IMR-90 (cell line): ENCODE data around the gene WDR48. TPM values are rescaled to one million over a fixed set of nuclear protein-coding genes. Genes with fewer than 3 reads are reported as not detected.

Experiments used
- ATAC-seq: fragments of 200-7000 bp; cut with Tn5 transposase; 2 replicates; pipeline ENCODE4 v1.9.1; 2020; ENCODE audit warnings: low read depth, mild to moderate bottlenecking, moderate library complexity
- BruUV-seq: library from RNA; stranded (reverse); fragments of 400-500 nt; replicated peaks from 2 replicates; lab custom pipeline; 2021; lab: Mats Ljungman, UMichigan
- CTCF ChIA-PET: fragments of 300-600 bp; formaldehyde crosslinking; extraction: SDS; loops from one replicate; lab custom pipeline; 2021; ENCODE audit warnings: antibody characterized with exemption; lab: Yijun Ruan, JAX
- POLR2A ChIA-PET: fragments of 300-600 bp; sonication (Branson Sonifier 250); formaldehyde crosslinking; loops from one replicate; lab custom pipeline; 2022; ENCODE audit warnings: antibody characterized with exemption; ENCODE audit not compliant: unreplicated experiment; lab: Charles Lee
- DNase-seq: peaks from one replicate; pipeline ENCODE4 v3.0.0; 2013
- H2AFZ ChIP-seq: replicated peaks from 2 replicates; pipeline ENCODE3; 2013; ENCODE audit warnings: low read length, mild to moderate bottlenecking; ENCODE audit not compliant: poor library complexity
- H2AK5ac ChIP-seq: 2 replicates; pipeline ENCODE4 v1.6.1; 2013; ENCODE audit warnings: low read depth, low read length, inconsistent platforms
- H2AK9ac ChIP-seq: replicated peaks from 2 replicates; pipeline ENCODE3; 2013; ENCODE audit warnings: mild to moderate bottlenecking, low read depth, low read length, moderate library complexity; ENCODE audit not compliant: poor library complexity
- H2BK120ac ChIP-seq: 2 replicates; pipeline ENCODE4 v1.6.1; 2013; ENCODE audit warnings: low read depth, low read length, inconsistent platforms
- H2BK15ac ChIP-seq: 3 replicates; pipeline ENCODE4 v1.6.1; 2013; ENCODE audit warnings: low read depth, low read length, inconsistent platforms
- H2BK20ac ChIP-seq: 2 replicates; pipeline ENCODE4 v1.6.1; 2013; ENCODE audit warnings: low read depth, mild to moderate bottlenecking, inconsistent platforms, low read length, moderate library complexity
- H2BK5ac ChIP-seq: 2 replicates; pipeline ENCODE4 v1.6.1; 2013; ENCODE audit warnings: mild to moderate bottlenecking, low read depth, low read length, inconsistent platforms; ENCODE audit not compliant: poor library complexity, severe bottlenecking
- H3K14ac ChIP-seq: replicated peaks from 2 replicates; pipeline ENCODE4 v1.6.1; 2013; ENCODE audit warnings: low read depth, low read length, inconsistent platforms
- H3K18ac ChIP-seq: 2 replicates; pipeline ENCODE4 v1.6.1; 2013; ENCODE audit warnings: low read depth, low read length, control low read depth
- H3K23ac ChIP-seq: 2 replicates; pipeline ENCODE4 v1.6.1; 2013; ENCODE audit warnings: low read depth, low read length, inconsistent platforms
- H3K27ac ChIP-seq: 2 replicates; pipeline ENCODE4 v1.5.1; 2013; ENCODE audit warnings: mild to moderate bottlenecking, control low read depth, low read length; ENCODE audit not compliant: insufficient read depth
- H3K27me3 ChIP-seq: 2 replicates; pipeline ENCODE4 v1.6.1; 2013; ENCODE audit warnings: low read length; ENCODE audit not compliant: control insufficient read depth, insufficient read depth
- H3K36me3 ChIP-seq: 2 replicates; pipeline ENCODE4 v1.6.1; 2013; ENCODE audit warnings: low read length, mixed read lengths; ENCODE audit not compliant: control insufficient read depth, insufficient read depth
- H3K4ac ChIP-seq: 2 replicates; pipeline ENCODE4 v1.6.1; 2013; ENCODE audit warnings: low read depth, low read length, inconsistent platforms
- H3K4me1 ChIP-seq: 2 replicates; pipeline ENCODE4 v1.6.1; 2013; ENCODE audit warnings: low read length, mixed read lengths; ENCODE audit not compliant: control insufficient read depth, insufficient read depth
- H3K4me2 ChIP-seq: 2 replicates; pipeline ENCODE4 v1.6.1; 2013; ENCODE audit warnings: low read depth, mild to moderate bottlenecking, control low read depth, low read length, moderate library complexity
- H3K4me3 ChIP-seq: 2 replicates; pipeline ENCODE4 v1.5.1; 2013; ENCODE audit warnings: low read depth, mild to moderate bottlenecking, control low read depth, low read length, moderate library complexity; ENCODE audit not compliant: insufficient read depth
- H3K56ac ChIP-seq: 2 replicates; pipeline ENCODE4 v1.6.1; 2013; ENCODE audit warnings: low read length, inconsistent platforms; ENCODE audit not compliant: insufficient read depth; ENCODE audit errors: extremely low read depth
- H3K79me1 ChIP-seq, 2 experiments: 2 replicates each; pipeline ENCODE4 v1.6.1; 2013; ENCODE audit warnings: low read length in 2 of 2, inconsistent platforms in 1 of 2, low read depth in 1 of 2
- H3K9ac ChIP-seq: 2 replicates; pipeline ENCODE4 v1.6.1; 2013; ENCODE audit warnings: low read depth, low read length, control low read depth
- H3K9me1 ChIP-seq: 2 replicates; pipeline ENCODE4 v1.6.1; 2013; ENCODE audit warnings: low read length, inconsistent platforms; ENCODE audit not compliant: insufficient read depth
- H3K9me3 ChIP-seq: 2 replicates; pipeline ENCODE4 v1.6.1; 2013; ENCODE audit warnings: low read length; ENCODE audit not compliant: control insufficient read depth, insufficient read depth
- H4K20me1 ChIP-seq: 2 replicates; pipeline ENCODE4 v1.6.1; 2013; ENCODE audit warnings: low read length, inconsistent platforms; ENCODE audit not compliant: insufficient read depth
- H4K5ac ChIP-seq: 2 replicates; pipeline ENCODE4 v1.6.1; 2013; ENCODE audit warnings: mild to moderate bottlenecking, low read depth, low read length, control low read depth
- H4K8ac ChIP-seq, 2 experiments: 2 replicates each; pipeline ENCODE4 v1.6.1; 2013; ENCODE audit warnings: low read depth in 2 of 2, low read length in 2 of 2, control low read depth in 1 of 2, inconsistent platforms in 1 of 2
- H4K91ac ChIP-seq: 2 replicates; pipeline ENCODE4 v1.6.1; 2013; ENCODE audit warnings: low read depth, low read length, inconsistent platforms; ENCODE audit not compliant: insufficient read depth
- MAZ ChIP-seq: IDR thresholded peaks from 2 replicates; pipeline ENCODE4 v1.6.1; 2012; ENCODE audit warnings: low read depth, mild to moderate bottlenecking, low read length, improper control_type of control experiment, moderate library complexity, borderline replicate concordance
- POLR2A ChIP-seq: IDR thresholded peaks from 2 replicates; pipeline ENCODE4 v1.6.1; 2012; ENCODE audit warnings: mild to moderate bottlenecking, low read depth, low read length
- WGBS, 2 experiments: methylation state at CpG; one replicate each; pipeline versions ENCODE4 v1.1.5 to v1.1.7; 2013; ENCODE audit warnings: missing lambda C conversion rate in 2 of 2; ENCODE audit not compliant: insufficient read length in 1 of 2; ENCODE audit errors: extremely low coverage in 2 of 2; 5-methylcytosine and 5-hydroxymethylcytosine counted together
- dilution Hi-C: fragments of 300-500 bp; cut with HindIII; formaldehyde crosslinking; loops from one replicate; pipeline ENCODE4 v1.14.3; 2018; ENCODE audit warnings: low sequenced_read_pairs; ENCODE audit not compliant: unreplicated experiment
- in situ Hi-C: fragments of 300-500 bp; cut with MboI; formaldehyde crosslinking; loops from 3 replicates; pipeline ENCODE4 v1.14.3; 2019; ENCODE audit warnings: low sequenced_read_pairs, inconsistent platforms, mixed read lengths
- intact Hi-C: fragments of 100-400 bp; cut with micrococcal nuclease; formaldehyde crosslinking; loops from 2 replicates; pipeline ENCODE4 v1.10.0; 2022
- polyA plus RNA-seq, 3 experiments: library from polyadenylated mRNA; depleted of rRNA; stranded (reverse); fragments of >200 nt; gene quantifications; 2 replicates each; pipeline ENCODE4 v1.2.3, GENCODE V29; 2012; ENCODE audit warnings: low replicate concordance in 1 of 3
- total RNA-seq: library from RNA; depleted of rRNA; stranded (reverse); fragments of >200 nt; gene quantifications from 2 replicates; pipeline ENCODE4 v1.2.3, GENCODE V29; 2012

Gene WDR48
- total and polyA plus RNA-seq, 2 of the 4 experiments (the other 2 are of a cell fraction) = 14.4 to 41.2 TPM

DNA sequence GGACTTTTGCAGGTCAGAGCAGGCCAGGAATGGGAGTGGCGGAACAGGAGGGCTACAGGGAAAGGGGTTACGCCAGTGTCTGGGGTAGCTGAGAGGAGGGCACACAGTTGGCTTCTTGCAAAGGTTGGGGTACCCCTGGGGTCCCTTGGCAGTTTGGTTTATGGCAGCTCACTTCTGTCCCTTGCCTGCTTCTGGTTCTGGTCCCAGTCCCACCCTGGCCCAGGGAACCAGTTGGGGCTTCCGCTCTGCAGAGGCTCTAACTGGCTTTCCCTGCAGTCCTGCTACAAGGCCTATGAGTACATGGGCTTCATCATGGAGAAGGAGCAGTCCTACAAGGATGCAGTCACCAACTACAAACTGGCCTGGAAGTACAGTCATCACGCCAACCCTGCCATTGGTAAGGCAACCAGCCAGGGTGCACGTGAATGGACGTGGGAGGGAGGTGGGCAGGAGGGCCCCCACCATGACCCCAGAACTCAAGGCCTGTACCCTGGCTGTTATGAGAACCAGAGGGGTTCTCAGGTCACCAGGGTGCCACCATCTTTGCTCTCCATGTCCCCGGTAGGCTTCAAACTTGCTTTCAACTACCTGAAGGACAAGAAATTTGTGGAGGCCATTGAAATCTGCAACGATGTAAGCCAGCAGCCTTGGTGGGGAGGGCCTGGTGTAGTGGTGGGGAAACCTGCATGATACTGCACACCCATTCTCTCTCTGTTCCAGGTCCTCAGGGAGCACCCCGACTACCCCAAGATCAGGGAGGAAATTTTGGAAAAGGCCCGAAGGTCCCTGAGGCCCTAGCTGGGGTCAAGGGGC lies 86.4 kb downstream of the WDR48 start:
- no peaks in the 10 kb centered on the region for H3K27me3 ChIP-seq
- H3K79me1 ChIP-seq = peaks cover 6 to 46% of the 10 kb centered on the region in 2 experiments
- no peak overlapping the region for H3K56ac ChIP-seq
- no peak overlapping the region for H3K27ac ChIP-seq
- H4K5ac ChIP-seq = no peak overlapping the region
- no peak overlapping the region for H3K14ac ChIP-seq
- H4K91ac ChIP-seq = no peak overlapping the region
- no peak overlapping the region for H2BK15ac ChIP-seq
- no peaks in the 10 kb centered on the region for H3K9me3 ChIP-seq
- no peak overlapping the region for H2AK5ac ChIP-seq
- H4K8ac ChIP-seq = no peak overlapping the region
- H3K4me3 ChIP-seq = no peak overlapping the region
- H2AFZ ChIP-seq = no peak overlapping the region
- H3K23ac ChIP-seq = no peak overlapping the region
- peaks cover 53% of the 10 kb centered on the region for H4K20me1 ChIP-seq
- no peak overlapping the region for H2BK5ac ChIP-seq
- H2BK120ac ChIP-seq = no peak overlapping the region
- H3K9me1 ChIP-seq = peaks cover 24% of the 10 kb centered on the region
- no peak overlapping the region for H3K9ac ChIP-seq
- H3K36me3 ChIP-seq = peaks cover 23% of the 10 kb centered on the region
- DNase-seq = no peak
- 100% methylated on average over 1 of the region's 10 CpGs; no CpG with 5 or more reads in 1 of the 2 experiments for WGBS, 2 experiments
- in situ Hi-C loops = no loop called here
- POLR2A ChIA-PET = no interaction called here
- BruUV-seq = no TSS peak
- no peak overlapping the region for H3K4me2 ChIP-seq
- no peak for TF ChIP-seq MAZ
- peak; percentile 42; the same call in 1 of the 2 replicates for TF ChIP-seq POLR2A
- H3K18ac ChIP-seq = no peak overlapping the region
- intact Hi-C loops = no loop called here
- peaks cover 23% of the 10 kb centered on the region for H3K4me1 ChIP-seq
- no peak for ATAC-seq
- dilution Hi-C loops = no loop called here
- H3K4ac ChIP-seq = no peak overlapping the region
- CTCF ChIA-PET = interaction anchor here (1.1 kb wide), 1 partner anchor 150 kb away, joined by 4 read pairs; no protein-coding TSS in a partner anchor
- no peak overlapping the region for H2BK20ac ChIP-seq
- no peak overlapping the region for H2AK9ac ChIP-seq
